GM12878 (cell line): ENCODE data around the gene POTEG.
"Not testable (repeated sequence)": the region's sequence is repeated elsewhere in the genome, so short reads cannot be mapped to it uniquely, and the experiment has no call there.

Source experiments
- CHD2 ChIP-seq: IDR thresholded peaks from 2 replicates; pipeline ENCODE4 v1.6.1; 2011; ENCODE audit warnings: low read depth, low read length, improper control_type of control experiment, borderline replicate concordance
- ZBED1 ChIP-seq: IDR thresholded peaks from 2 replicates; pipeline ENCODE4 v1.6.1; 2016; ENCODE audit warnings: borderline replicate concordance
- TF ChIP-seq, protein P1 (sequence below): IDR thresholded peaks from 2 replicates; pipeline ENCODE4 v1.6.1; 2012; ENCODE audit warnings: low read depth, low read length, improper control_type of control experiment
- TF ChIP-seq, protein P2 (sequence below), 3 experiments: IDR thresholded peaks in 2 of 3; conservative IDR thresholded peaks in 1 of 3; 2 replicates each; pipeline ENCODE4 v1.5.1; 2011; ENCODE audit warnings: low read depth in 3 of 3, low read length in 3 of 3, mild to moderate bottlenecking in 3 of 3, control low read depth in 2 of 3, moderate library complexity in 2 of 3, inconsistent platforms in 1 of 3, mixed read lengths in 1 of 3; ENCODE audit not compliant: control insufficient read depth in 2 of 3, insufficient read depth in 1 of 3; ENCODE audit errors: extremely low read depth in 1 of 3

DNA sequence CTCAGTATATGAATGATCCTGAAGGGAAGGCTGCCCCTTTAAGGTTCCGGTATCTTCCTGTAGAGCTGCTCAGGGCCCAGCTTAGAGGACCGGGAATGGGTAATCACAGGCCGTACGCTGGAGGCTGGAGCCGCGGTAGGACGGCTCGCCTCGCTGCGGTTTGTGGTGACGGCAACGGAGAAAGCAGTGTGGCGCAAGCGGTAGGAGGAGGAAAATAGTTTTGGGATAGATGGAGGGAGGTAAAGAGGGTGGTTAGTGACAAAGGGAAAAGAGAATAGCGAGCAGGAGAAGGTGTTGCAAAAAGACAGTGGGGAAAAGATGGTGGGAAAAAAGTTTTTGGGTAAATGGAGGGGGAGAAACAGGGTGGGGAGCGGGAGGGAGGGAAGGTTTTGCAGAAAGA is 48.0 kb upstream of the POTEG start:
- TF ChIP-seq, protein P1, sequence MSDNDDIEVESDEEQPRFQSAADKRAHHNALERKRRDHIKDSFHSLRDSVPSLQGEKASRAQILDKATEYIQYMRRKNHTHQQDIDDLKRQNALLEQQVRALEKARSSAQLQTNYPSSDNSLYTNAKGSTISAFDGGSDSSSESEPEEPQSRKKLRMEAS, result not testable (repeated sequence)
- TF ChIP-seq, protein P2, sequence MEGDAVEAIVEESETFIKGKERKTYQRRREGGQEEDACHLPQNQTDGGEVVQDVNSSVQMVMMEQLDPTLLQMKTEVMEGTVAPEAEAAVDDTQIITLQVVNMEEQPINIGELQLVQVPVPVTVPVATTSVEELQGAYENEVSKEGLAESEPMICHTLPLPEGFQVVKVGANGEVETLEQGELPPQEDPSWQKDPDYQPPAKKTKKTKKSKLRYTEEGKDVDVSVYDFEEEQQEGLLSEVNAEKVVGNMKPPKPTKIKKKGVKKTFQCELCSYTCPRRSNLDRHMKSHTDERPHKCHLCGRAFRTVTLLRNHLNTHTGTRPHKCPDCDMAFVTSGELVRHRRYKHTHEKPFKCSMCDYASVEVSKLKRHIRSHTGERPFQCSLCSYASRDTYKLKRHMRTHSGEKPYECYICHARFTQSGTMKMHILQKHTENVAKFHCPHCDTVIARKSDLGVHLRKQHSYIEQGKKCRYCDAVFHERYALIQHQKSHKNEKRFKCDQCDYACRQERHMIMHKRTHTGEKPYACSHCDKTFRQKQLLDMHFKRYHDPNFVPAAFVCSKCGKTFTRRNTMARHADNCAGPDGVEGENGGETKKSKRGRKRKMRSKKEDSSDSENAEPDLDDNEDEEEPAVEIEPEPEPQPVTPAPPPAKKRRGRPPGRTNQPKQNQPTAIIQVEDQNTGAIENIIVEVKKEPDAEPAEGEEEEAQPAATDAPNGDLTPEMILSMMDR (IDR thresholded peaks at IDR 0.05 in 2 of 3, conservative IDR thresholded peaks at IDR 0.05 in 1 of 3; ENCODE audit: control insufficient read depth in 2 of 3, extremely low read depth in 1 of 3, insufficient read depth in 1 of 3, low read depth in 3 of 3, low read length in 3 of 3), result not testable (repeated sequence)
- not testable (repeated sequence) for TF ChIP-seq ZBED1, CHD2
